GM12874 (cell line): ENCODE measurements around the gene STH.

Source experiments
- TF ChIP-seq, protein P1 (sequence below): IDR thresholded peaks from 2 replicates; pipeline ENCODE4 v1.5.1; 2011; ENCODE audit warnings: low read depth, mild to moderate bottlenecking, control low read depth, low read length, moderate library complexity; ENCODE audit not compliant: insufficient read depth

STH gene, protein sequence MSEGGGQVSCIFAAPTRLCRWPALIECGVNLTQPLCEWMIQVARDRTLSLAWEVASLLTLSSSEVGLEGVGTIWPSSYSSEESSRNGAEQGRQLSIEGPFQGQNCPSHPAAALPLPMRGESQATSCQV

DNA sequence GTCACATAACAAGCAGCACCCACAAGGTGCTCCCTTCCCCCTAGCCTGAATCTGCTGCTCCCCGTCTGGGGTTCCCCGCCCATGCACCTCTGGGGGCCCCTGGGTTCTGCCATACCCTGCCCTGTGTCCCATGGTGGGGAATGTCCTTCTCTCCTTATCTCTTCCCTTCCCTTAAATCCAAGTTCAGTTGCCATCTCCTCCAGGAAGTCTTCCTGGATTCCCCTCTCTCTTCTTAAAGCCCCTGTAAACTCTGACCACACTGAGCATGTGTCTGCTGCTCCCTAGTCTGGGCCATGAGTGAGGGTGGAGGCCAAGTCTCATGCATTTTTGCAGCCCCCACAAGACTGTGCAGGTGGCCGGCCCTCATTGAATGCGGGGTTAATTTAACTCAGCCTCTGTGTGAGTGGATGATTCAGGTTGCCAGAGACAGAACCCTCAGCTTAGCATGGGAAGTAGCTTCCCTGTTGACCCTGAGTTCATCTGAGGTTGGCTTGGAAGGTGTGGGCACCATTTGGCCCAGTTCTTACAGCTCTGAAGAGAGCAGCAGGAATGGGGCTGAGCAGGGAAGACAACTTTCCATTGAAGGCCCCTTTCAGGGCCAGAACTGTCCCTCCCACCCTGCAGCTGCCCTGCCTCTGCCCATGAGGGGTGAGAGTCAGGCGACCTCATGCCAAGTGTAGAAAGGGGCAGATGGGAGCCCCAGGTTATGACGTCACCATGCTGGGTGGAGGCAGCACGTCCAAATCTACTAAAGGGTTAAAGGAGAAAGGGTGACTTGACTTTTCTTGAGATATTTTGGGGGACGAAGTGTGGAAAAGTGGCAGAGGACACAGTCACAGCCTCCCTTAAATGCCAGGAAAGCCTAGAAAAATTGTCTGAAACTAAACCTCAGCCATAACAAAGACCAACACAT lies at the start of gene STH:
TSS of gene STH (plus strand) at position 264 of the 913 bp plus-strand sequence. CDS start at position 294, 30 bp downstream.
- TF ChIP-seq, protein P1, sequence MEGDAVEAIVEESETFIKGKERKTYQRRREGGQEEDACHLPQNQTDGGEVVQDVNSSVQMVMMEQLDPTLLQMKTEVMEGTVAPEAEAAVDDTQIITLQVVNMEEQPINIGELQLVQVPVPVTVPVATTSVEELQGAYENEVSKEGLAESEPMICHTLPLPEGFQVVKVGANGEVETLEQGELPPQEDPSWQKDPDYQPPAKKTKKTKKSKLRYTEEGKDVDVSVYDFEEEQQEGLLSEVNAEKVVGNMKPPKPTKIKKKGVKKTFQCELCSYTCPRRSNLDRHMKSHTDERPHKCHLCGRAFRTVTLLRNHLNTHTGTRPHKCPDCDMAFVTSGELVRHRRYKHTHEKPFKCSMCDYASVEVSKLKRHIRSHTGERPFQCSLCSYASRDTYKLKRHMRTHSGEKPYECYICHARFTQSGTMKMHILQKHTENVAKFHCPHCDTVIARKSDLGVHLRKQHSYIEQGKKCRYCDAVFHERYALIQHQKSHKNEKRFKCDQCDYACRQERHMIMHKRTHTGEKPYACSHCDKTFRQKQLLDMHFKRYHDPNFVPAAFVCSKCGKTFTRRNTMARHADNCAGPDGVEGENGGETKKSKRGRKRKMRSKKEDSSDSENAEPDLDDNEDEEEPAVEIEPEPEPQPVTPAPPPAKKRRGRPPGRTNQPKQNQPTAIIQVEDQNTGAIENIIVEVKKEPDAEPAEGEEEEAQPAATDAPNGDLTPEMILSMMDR: no peak

DNA sequence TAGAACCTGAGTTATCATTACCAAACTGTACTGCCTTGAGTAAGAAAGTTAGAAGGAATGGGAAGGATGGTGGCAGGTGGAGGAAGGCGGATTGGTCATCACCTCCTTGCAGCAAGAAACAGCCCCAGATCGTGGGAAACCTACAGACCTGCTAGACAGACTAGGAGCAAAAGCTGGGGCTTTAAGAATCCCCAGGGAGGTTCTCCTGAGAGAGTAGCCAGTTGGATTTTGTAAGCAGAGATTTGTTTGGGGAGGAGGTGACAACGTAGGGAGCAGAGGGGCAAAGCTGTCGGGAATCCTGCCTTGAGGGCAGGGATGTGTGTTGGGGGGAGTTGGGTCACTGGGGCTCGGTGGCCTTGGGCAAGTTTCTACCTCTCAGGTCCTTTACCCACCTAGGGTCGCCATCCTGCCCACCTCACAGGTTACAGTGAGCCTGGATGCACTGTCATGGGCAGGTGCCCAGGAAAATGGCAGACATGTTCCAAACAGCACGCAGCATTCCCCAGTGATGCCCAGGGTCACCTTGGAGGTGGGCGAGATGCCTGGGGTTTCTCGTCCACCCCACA lies 49.2 kb upstream of the STH start:
- TF ChIP-seq, protein P1: no peak

DNA sequence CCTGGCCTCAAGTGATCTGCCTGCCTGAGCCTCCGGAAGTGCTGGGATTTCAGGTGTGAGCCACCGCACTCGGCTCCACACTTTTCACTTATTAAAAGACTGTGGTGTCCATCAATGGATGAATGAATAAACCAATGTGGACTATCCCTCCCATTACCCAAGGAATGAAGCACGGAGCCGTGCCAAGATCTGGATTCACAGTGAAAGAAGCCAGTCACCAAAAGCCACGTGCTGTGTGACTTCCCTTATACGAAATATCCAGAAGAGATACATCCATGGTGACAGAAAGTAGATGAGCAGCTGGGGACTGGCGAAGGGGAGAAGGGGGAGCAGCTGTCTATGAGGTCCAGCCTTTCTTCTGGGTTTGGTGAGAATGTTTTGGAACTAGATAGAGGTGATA lies 48.2 kb upstream of the STH start:
- TF ChIP-seq, protein P1: no peak

DNA sequence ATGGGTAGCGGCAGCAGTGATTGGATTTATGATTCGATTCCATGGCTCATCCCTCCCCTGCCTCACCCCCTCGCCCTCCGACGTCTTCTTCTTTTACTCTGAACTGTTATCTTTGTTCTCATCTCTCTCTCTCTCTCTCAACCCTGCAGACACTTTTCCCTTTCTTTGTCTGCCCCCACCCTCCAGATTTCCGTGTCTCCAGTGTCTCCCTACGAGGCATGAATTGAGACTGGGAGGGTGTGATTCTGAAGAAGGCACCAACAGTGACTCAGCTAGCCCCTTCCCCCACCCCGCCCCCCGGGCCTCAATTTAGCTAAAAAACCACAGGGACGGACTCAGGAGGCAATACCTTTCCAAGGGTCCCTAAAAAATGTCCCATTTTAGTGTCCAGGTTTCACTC lies 47.6 kb upstream of the STH start:
- TF ChIP-seq, protein P1: no peak

DNA sequence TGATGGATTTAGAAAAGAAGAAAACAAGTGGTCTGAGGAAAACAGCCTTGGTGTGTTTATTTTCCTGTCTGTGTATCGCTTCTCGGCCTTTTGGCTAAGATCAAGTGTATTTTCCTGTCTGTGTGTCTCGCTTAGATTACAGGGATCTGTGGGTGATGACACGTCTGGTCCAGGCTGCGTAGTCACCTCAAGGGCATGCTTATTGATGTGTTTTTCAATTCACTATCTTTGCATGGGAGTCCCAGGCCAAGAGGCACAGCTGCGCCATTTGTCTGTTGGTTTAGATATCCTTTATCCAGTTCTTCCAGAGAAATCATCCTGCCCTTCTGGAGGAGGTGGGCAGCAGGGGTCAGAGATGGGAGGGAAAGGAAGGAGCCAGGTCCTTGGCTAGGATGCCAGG lies 47.1 kb upstream of the STH start:
- TF ChIP-seq, protein P1: no peak

DNA sequence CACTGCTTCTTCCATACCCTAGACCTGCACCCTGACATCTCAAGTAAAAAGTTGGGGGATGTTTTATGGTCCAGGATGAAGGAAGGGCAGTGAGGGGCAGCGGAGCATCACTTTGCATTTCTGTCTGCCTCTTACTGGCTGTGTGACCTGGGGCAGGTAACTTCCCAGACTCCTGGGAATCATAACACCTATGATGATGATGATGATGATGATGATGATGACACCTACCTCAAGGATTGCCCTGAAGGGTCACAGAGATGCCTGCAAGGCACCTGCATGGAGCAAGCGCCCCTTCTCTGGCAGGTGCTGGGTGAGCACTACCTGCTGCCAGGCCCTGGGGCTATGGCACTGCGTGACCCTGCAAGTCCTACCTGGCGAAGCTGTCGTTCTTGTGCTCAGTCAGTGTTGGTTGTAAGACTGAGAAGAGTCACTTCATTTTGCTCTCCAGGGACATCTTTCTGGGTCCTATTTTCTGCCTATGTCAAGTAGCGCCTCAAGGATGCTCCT lies 46.2 kb upstream of the STH start:
- TF ChIP-seq, protein P1: no peak

DNA sequence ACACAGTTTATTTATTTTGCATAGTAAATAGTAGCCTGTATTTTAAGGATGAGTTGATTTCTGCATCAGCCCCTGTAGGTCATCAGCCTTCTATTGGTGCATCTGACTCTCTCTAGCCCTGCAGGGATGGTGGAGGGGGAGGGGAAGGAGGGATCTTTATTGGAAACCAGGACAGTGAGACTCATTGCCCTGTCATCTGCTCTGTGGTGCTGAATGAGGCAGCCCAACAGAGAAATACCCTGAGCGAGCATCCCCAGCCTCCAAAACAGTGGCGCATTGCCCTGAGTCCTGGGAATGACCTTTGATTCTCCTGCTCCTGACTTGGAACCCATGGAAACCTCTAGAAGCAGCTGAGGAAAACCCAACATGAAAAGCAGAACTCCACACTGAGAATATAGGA lies 45.5 kb upstream of the STH start:
- TF ChIP-seq, protein P1: no peak
